HL-60 (cell line): ENCODE measurements around the gene LEMD2.
A peak's percentile ranks its signal among the peaks of the same experiment; 100 is the strongest.

Experiments used
- DNase-seq, 2 experiments: peaks; one replicate each; pipeline ENCODE4 v3.0.0-alpha.2; 2010 to 2020; ENCODE audit warnings: low read depth in 1 of 2, low spot score in 1 of 2
- H3K27ac ChIP-seq: fragments of 250-450 bp; sonication (Bioruptor Pico); replicated peaks from 2 replicates; pipeline ENCODE4 v1.5.1; 2020; ENCODE audit warnings: mild to moderate bottlenecking, moderate library complexity
- H3K27me3 ChIP-seq: fragments of 250-450 bp; sonication (Bioruptor Pico); 2 replicates; pipeline ENCODE4 v1.5.1; 2021; ENCODE audit warnings: mild to moderate bottlenecking, moderate library complexity; ENCODE audit not compliant: insufficient read depth, poor library complexity, severe bottlenecking
- H3K4me3 ChIP-seq: replicated peaks from 2 replicates; pipeline ENCODE4 v1.5.1; 2011; ENCODE audit warnings: mild to moderate bottlenecking, control low read depth, low read length; ENCODE audit not compliant: insufficient read depth
- GABPA ChIP-seq: IDR thresholded peaks from 2 replicates; pipeline ENCODE4 v1.6.1; 2012; ENCODE audit warnings: low read depth
- POLR2AphosphoS5 ChIP-seq: IDR thresholded peaks from 2 replicates; pipeline ENCODE4 v1.6.1; 2012; ENCODE audit warnings: low read depth
- SPI1 ChIP-seq: IDR thresholded peaks from 2 replicates; pipeline ENCODE4 v1.6.1; 2012; ENCODE audit warnings: low read depth, mild to moderate bottlenecking, borderline replicate concordance
- TF ChIP-seq, protein P1 (sequence below): IDR thresholded peaks from 2 replicates; pipeline ENCODE4 v1.6.1; 2012; ENCODE audit warnings: low read depth; ENCODE audit not compliant: insufficient replicate concordance
- TF ChIP-seq, protein P2 (sequence below): IDR thresholded peaks from one replicate; pipeline ENCODE4 v1.5.1; 2011; ENCODE audit warnings: low read length, control low read depth, inconsistent platforms; ENCODE audit not compliant: insufficient read depth

Gene LEMD2

GRCh38 chr6:33770124-33770832 is 18.7 kb downstream of the LEMD2 start:
- H3K27me3 ChIP-seq = peaks cover 5% of the 10 kb centered on the region
- TF ChIP-seq POLR2AphosphoS5 = peak; percentile 57; the same call in 1 of the 2 replicates
- no peak for TF ChIP-seq GABPA
- TF ChIP-seq SPI1 = no peak
- DNase-seq = no peak
- H3K27ac ChIP-seq = no peak overlapping the region
- no peak overlapping the region for H3K4me3 ChIP-seq

- no peak overlapping the region for H3K27ac ChIP-seq
- peaks cover 5% of the 10 kb centered on the region for H3K27me3 ChIP-seq
- DNase-seq = no peak
- TF ChIP-seq, protein P1, sequence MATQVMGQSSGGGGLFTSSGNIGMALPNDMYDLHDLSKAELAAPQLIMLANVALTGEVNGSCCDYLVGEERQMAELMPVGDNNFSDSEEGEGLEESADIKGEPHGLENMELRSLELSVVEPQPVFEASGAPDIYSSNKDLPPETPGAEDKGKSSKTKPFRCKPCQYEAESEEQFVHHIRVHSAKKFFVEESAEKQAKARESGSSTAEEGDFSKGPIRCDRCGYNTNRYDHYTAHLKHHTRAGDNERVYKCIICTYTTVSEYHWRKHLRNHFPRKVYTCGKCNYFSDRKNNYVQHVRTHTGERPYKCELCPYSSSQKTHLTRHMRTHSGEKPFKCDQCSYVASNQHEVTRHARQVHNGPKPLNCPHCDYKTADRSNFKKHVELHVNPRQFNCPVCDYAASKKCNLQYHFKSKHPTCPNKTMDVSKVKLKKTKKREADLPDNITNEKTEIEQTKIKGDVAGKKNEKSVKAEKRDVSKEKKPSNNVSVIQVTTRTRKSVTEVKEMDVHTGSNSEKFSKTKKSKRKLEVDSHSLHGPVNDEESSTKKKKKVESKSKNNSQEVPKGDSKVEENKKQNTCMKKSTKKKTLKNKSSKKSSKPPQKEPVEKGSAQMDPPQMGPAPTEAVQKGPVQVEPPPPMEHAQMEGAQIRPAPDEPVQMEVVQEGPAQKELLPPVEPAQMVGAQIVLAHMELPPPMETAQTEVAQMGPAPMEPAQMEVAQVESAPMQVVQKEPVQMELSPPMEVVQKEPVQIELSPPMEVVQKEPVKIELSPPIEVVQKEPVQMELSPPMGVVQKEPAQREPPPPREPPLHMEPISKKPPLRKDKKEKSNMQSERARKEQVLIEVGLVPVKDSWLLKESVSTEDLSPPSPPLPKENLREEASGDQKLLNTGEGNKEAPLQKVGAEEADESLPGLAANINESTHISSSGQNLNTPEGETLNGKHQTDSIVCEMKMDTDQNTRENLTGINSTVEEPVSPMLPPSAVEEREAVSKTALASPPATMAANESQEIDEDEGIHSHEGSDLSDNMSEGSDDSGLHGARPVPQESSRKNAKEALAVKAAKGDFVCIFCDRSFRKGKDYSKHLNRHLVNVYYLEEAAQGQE = no peak
- TF ChIP-seq POLR2AphosphoS5 (no peak), SPI1 (no peak), GABPA (no peak)
- TF ChIP-seq, protein P2, sequence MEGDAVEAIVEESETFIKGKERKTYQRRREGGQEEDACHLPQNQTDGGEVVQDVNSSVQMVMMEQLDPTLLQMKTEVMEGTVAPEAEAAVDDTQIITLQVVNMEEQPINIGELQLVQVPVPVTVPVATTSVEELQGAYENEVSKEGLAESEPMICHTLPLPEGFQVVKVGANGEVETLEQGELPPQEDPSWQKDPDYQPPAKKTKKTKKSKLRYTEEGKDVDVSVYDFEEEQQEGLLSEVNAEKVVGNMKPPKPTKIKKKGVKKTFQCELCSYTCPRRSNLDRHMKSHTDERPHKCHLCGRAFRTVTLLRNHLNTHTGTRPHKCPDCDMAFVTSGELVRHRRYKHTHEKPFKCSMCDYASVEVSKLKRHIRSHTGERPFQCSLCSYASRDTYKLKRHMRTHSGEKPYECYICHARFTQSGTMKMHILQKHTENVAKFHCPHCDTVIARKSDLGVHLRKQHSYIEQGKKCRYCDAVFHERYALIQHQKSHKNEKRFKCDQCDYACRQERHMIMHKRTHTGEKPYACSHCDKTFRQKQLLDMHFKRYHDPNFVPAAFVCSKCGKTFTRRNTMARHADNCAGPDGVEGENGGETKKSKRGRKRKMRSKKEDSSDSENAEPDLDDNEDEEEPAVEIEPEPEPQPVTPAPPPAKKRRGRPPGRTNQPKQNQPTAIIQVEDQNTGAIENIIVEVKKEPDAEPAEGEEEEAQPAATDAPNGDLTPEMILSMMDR = no peak
- H3K4me3 ChIP-seq = no peak overlapping the region
Measured at GRCh38 chr6:33769248-33769821, 19.6 kb downstream of the LEMD2 start.

GRCh38 chr6:33768644-33769120 is 20.2 kb downstream of the LEMD2 start:
- H3K27ac ChIP-seq = no peak overlapping the region
- TF ChIP-seq GABPA = no peak
- TF ChIP-seq SPI1 = no peak
- TF ChIP-seq, protein P2 = peak; percentile 72
- DNase-seq = peak in 1 of 2 experiments; percentile 69
- H3K4me3 ChIP-seq = no peak overlapping the region
- peaks cover 5% of the 10 kb centered on the region for H3K27me3 ChIP-seq

- DNase-seq = no peak
- Histone ChIP-seq H3K27me3 (peaks cover 5% of the 10 kb centered on the region), H3K27ac (no peak overlapping the region), H3K4me3 (no peak overlapping the region)
- no peak for TF ChIP-seq GABPA
- TF ChIP-seq, protein P1 = no peak
- no peak for TF ChIP-seq POLR2AphosphoS5
- no peak for TF ChIP-seq SPI1
- TF ChIP-seq, protein P2 = no peak
Measured at GRCh38 chr6:33766921-33767907, 21.7 kb downstream of the LEMD2 start.
